GM18951 (cell line): ENCODE data around the gene RPS2.
A peak's percentile ranks its signal among the peaks of the same experiment; 100 is the strongest.
"Not testable (repeated sequence)": the region's sequence is repeated elsewhere in the genome, so short reads cannot be mapped to it uniquely, and the experiment has no call there.

ENCODE experiments used
- POLR2A ChIP-seq: IDR thresholded peaks from 4 replicates; pipeline ENCODE4 v1.6.1; 2011; ENCODE audit warnings: mild to moderate bottlenecking; ENCODE audit not compliant: insufficient read length, insufficient read depth; ENCODE audit errors: extremely low read depth
- in situ Hi-C: fragments of 300-500 bp; cut with MboI; formaldehyde crosslinking; loops from one replicate; pipeline ENCODE4 v1.12.0; 2022; ENCODE audit warnings: low sequenced_read_pairs, mixed read lengths, inconsistent platforms; ENCODE audit not compliant: unreplicated experiment

The RPS2 gene

DNA sequence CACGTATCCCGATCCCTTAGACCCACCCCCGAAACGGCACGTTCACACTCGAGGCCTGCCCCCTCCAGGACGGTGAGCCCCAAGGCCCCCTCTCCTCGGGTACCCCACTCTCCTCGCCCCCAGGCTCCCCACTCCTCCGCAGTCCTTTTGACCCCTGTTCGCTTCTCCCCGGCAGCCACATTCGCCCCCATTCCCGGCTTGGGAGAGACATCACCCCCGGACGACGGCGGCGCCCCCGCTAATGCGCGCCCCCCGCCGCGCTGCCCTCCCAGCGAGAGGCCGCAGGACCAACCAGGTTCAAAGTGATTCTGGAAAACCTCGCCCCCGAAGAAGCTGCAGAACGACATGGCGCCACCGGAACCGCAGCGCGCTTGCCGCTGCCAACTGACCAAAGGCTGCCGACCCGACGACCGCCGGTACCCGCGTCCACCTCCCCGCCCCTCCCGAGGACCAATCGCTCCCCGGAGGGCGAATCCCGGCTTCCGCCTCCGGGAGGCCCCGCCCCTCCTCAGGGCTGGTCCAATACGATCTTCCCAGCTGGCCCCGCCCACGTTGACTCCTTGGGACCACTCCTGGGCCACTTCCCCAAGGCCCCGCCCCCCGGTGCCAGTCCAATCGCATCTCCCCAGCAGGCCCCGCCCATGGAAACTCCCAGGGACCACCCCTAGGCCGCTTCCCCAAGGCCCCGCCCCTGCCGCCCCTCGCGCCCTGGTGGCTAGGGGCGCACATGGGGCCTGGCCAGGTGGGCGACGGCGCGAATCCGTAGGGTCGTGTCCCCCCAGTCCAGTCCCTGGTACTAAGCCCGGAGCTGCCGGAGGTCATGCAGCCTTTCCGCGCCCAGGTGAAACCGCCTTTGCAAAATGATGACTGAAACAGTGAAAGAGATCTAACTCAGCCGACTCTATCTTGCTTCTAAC is 21.6 kb downstream of the RPS2 start, which contains the start of gene MSRB1:
TSS of gene MSRB1 (minus strand) at position 390 of the 917 bp plus-strand sequence. CDS start at position 347, 43 bp downstream.
- TF ChIP-seq POLR2A: peak; percentile 85
- in situ Hi-C loops: no loop called here

DNA sequence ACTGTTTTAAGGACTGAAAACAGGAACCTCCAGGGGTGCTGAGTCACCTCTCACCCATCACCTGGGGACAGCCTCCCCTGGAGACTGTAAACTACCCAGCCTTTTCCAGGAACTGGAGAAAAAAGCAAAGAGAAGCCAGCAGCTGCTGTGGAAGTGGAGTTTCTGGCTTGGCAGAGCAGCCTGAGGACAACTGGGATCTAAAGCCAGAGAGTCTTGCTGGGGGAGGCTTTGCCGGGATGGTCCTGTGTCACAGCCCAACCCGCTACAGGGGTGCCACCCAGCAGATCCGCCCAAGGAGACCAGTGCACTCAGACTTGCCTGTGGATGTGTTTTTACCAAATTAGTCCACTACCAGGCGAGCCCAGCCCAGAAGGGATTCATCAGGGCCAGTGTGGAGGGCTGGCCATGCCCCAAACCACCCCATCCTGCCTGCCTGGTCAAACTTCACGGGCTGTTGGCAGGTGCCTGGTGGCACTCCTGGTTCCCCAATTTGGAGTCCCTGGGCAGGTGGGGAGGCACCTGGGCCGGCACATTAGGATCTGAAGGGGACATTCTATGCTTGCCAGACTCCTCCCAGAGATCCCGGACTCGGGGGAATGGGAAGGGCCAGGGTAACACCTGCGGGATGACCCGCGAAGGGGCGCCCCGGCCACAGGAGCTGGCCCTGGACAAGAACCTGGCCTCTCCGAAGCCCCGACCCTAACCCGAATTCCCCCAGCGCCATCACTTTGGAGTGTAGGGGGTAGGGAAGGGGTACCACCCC is 22.4 kb downstream of the RPS2 start:
- in situ Hi-C loops: no loop called here
- no peak for TF ChIP-seq POLR2A

DNA sequence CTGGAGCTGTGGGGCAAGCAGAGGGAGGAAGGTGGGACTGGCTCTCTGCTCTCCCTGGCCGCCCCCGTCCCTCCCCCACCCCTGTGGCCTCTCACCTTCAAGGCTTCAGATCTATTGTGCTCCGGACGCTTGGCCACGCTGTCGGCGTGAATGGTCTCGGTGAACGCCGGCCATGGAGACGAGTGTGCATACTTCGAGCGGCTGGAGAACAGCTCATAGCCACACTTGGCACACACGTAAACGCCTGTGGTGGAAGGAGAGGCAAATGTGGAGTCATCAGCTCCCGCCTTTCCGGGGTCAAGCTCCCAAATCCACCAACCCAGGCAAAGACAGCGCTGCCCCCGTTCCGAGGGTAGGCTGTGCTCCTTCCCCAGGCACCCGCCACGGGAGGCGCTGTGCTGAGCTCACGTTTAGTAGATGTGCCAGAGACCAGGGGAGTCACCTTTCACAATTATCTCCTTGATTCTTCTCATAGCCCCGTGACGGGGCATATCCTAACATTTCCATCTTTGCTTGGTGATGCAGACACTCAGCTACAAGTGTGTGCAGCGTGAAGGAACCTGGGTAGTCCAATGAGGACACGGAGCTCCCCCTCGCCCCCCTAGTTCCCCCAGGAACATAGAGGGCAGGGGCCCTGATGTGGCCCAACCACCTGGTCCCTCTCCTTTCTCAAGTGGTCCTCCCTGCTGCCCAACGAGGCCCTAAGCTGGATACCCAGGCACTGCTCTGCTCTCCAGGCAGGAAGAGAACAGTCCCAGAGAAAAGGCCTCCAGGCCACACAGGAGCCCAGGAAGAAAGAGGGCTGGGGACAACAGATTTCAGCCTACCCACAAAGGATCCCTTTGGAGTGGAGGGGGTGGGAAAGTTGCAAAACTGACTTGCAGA is 23.2 kb downstream of the RPS2 start:
- in situ Hi-C loops: no loop called here
- no peak for TF ChIP-seq POLR2A

DNA sequence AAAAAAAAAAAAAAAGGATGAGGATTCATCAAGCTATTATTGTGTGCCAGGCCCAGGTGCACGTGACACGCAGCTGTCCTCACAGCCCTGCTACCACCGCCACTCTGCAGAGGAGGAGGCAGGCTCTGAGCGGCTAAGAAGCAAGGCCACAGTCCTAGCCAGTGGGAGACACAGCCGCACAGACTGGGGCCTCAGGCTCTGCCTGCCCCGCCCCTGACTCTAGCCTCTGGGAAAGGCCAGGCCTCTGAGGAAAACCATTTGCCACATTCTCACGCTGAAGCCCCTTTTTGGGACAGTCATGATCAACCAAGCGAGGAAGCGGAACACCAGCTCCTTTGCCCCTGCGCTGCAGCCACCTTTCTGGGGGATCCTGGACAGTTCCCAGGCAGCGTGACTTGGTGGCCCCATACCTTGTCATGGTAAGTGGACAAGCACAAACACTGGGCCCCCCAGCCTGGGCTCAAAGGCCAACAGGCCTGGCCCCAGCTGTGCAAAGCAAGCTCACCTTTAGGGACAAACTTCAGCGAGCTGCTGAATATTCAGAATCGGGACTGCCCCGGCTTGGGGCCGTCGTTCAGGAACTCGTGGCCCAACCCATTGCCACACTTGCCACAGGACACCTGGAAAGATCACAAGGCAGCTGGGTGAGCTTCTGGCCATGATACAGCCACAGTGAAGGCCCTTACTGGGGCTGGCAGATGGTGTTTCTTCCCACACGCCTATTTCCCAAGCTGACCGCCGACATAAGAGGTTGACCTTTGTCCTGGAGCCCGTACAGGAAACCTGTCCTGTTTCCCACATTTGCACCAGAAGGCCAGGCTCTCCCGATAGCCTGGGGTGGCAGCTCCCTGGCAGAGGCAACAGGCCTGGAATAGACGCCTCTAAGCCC is 24.1 kb downstream of the RPS2 start:
- no peak for TF ChIP-seq POLR2A

DNA sequence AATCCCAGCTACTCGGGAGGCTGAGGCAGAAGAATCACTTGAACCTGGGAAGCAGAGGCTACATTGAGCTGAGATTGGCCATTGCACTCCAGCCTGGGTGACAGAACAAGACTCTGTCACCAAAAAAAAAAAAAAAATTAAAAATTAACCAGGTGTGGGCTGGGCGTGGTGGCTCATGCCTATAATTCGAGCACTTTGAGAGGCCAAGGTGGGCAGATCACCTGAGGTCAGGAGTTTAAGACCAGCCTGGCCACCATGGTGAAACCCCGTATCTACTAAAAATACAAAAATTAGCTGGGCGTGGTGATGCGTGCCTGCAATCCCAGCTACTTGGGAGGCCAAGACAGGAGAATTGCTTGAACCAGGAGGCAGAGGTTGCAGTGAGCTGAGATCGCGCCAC is 24.8 kb downstream of the RPS2 start:
- in situ Hi-C loops: not testable (repeated sequence)

More for the DNA sequence above, 24.1 kb downstream of the RPS2 start:
- in situ Hi-C loops: no loop called here

DNA sequence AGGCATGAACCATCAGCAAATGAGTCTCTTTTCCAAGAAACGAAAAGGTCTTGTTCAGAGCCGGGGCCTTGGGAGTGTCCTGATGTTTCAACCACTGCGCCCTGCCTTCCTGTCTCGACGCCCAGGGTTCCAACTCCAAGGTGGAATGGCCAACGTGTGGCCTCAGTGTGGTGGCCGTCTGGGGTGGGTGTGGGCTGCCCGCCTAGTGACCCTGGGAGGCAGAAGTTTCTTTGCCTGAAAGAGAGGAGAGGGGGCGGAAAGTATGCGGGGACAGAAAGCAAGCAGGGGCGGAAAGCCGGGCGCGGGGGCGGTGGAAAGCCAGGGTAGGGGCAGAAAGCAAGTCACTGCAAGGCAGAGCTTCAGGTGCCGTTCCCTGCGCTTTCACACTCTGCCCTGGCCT is 25.7 kb downstream of the RPS2 start:
- in situ Hi-C loops: no loop called here
- TF ChIP-seq POLR2A: no peak

DNA sequence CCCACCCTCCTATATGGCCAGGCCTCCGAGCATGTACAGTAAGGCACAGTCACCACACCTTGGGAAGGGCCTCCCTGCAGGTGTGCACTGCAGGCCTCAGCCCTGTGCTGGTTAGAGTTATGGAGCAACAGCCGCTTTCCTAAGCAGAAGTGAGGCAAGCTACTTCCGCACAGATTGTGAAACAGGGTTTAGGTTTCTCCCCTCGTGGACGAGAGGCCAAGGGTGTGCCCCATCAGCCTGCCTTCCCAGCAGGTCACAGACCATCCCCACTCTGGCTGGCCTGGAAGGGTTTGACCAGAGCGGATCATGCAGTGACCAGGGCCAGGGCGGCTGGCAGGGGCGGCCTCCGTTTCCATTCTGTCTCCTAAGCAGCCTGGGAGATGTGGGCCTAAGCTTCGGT is 26.3 kb downstream of the RPS2 start:
- no peak for TF ChIP-seq POLR2A
- in situ Hi-C loops: no loop called here

DNA sequence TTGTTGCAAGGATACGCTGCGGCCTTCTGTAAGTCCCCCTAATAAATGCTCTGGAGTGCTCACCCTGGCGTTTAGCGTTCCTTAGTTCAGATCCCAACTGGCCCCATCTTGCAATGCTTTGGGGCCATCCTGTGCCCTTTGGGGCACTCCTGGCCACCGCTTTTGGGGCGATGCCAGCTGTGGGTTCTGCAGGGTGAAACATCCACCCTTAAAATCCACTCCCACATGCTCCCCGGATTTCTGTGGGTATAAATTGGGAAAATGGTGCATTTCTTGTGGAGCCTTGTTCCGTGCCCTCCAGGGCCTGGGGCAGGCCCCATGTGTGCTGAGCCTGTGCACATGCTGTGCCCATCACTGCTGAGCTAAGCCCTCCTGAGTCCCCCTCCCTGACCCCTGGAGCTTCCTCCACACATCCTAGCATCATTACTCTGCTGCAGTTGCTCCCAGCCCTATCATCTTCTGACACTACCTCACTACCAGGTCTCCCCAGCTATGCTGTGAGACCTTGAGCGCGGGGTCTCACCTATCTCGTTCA is 27.6 kb downstream of the RPS2 start:
- in situ Hi-C loops: no loop called here
- TF ChIP-seq POLR2A: no peak

DNA sequence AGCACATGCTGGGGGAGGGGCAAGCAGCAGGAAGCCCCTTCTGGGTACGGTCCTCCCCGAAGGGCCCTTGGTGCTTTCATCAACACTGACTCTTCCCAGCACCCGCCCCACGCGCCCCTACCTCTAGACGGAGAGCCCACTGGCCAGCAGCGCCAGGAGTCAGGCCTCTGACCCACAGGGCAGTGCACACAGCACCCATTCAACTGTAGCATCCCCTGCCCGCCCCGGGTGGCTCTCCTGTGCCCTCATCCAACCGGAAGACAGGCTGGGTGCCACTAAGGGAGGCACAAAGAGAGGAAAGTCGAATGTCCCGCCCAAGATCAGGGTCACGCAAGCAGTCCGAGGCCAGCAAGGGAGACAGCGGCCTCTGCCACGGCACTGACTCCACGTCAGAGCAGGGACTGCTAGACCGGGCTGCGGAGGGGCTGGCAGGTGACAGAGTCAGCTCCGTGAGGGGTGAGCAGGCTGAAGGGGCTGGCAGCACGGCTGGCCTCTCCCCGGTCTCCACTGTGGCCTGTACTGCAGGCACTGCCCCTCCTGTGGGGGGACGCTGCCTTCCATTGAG is 31.4 kb downstream of the RPS2 start:
- in situ Hi-C loops: no loop called here
- no peak for TF ChIP-seq POLR2A

DNA sequence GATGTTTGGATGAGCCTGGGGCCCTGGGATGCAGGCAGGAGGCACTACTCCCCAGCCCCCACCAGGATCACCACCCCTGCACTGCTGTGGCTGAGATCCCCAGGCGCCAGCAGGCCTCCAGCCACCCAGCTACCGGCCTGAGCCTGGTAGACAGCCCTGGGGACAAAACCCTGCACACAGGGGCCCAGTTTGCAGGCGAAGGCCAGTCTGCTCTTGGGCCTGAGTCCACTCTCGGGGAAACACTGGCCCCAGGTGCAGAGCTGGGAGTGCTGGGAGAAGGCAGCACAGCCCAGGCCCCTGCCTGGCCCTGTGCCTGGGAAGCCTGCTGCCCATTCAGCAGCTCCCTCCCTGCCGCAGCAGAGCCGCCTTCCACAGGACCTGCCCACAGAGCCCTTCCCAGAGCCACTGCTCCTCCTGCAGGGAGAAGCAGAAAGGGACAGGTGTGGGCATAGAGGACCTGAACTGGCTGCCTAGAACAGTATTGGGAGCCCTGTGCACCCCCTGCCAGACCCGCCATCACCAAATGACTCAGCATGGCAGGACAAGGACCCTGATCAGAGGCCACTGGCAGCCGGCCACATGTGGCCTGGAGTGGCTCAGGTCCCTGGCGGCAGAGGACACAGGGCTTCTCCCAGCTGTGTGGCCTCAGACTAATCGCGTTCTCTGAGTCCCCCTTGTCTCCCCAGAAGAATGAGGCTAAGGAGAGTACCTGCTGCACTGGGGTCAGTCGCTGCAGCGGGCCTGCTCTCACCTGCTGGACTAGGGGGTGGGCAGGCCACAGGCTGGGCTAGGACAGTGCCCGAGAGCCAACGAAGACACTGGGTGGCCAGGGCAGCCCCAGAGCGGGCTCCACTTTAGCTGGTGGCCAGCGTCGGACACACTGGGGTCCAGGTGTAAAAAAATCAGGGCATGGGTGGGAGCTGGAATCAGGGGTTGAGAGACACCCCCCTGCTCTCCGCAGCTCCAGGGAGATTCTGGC is 32.3 kb downstream of the RPS2 start:
- no peak for TF ChIP-seq POLR2A
- in situ Hi-C loops: no loop called here

DNA sequence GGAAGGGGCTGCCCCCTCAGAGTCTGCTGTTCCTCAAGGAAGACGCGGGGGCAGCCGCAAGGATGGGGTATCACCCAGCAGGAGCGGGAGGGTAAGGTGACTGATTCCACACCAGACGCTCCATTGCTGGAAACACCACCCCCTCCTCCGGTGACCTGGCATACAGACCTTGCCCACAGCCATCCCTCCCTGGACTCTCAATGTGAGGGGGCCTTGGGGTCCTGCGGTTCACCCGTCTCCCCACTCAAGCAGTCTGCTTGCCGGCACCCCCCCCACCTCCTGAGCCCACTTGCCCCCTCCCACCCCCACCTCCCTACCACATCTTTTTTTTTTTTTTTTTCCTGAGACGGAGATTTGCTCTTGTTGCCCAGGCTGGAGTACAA is 34.3 kb downstream of the RPS2 start:
- in situ Hi-C loops: no loop called here
- TF ChIP-seq POLR2A: no peak
